Mucosa of gallbladder (tissue), 1 donor: ENCODE measurements around the gene PMVK. TPM values are rescaled to one million over a fixed set of nuclear protein-coding genes. Genes with fewer than 3 reads are reported as not detected.
A peak's percentile ranks its signal among the peaks of the same experiment; 100 is the strongest.

Experiments used
- DNase-seq: peaks from one replicate; pipeline ENCODE4 v3.0.0-alpha.2; 2020; ENCODE audit warnings: low spot score
- total RNA-seq: library from RNA; stranded (reverse); gene quantifications from one replicate; pipeline ENCODE4 v1.2.1, GENCODE V29; 2021
- donor health status: DM: no; HTN: no; CAD: no.

PMVK gene
- total RNA-seq, 1 donor from 2014 or later = 33.0 TPM

DNA sequence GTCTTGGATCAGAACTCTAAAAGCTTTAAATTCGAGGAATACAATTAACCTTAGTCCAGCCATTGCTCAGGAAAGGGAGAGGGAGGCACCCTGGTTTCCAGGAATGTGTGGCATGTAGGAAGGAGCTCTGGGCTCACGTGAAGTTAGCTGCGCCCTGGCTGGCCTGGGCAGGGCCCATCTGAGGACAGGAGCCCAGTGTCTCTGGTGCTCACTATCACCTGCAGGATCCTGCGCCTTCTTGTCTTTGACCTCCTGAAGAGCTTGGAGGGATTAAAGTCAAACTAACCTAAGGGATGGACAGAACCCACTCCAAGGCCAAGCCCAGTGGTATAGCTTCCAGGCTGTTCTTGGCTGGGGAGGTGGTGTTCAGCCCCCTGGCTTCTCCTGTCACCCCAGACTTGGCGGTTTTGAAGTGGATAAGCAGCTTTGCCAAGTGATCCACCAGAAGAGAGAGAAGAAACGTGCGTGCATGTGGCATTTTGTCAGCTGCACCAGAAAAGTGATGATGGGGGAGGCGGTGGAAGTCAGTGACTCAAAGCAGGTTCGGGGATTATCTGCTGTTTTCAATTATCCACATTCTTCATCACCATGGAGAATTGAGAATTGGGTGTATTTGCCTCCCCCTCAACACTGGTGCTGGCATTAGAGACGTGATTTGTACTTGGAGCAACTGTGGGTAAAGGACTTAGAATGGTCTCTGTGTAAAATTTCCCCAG is 54.5 kb downstream of the PMVK start:
- DNase-seq = no peak

DNA sequence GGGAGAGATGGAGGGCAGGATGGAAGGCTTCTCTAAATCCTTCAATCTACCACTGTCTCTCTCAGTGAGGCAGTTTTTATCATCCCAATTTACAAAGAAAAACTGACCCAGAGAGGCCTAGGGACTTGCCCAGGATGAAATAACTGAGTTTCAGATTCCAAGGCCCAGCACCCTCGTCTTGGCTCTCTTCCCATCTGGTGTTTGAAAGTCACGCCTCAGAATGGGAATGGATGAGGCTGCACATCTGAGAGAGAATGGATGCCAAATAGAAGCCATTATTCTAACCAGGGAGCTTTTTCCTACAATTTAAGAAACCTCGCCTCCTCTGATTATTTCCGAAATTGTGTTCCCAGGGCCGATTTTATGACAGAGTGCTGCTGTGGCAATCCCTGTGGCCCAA is 55.8 kb downstream of the PMVK start:
- no peak for DNase-seq

DNA sequence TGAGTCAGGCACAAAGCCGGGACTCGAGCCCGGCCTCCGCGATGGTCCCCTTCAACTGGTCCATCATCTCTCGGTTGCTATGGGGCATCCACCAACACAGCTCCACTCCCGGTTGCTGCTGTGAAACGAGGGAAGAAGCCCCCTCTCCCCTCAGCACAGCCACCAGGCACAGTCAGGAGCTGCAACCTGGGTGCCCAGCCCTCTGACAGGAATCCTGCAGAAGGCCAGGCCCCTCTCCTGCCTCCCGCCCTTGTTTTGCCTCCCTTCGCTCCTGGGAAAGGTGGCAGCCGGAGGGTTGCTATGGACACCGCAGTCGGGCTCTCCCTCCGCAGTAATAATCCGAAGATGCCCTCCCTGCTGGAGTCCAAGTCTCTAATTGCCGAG is 57.5 kb downstream of the PMVK start:
- DNase-seq = no peak

DNA sequence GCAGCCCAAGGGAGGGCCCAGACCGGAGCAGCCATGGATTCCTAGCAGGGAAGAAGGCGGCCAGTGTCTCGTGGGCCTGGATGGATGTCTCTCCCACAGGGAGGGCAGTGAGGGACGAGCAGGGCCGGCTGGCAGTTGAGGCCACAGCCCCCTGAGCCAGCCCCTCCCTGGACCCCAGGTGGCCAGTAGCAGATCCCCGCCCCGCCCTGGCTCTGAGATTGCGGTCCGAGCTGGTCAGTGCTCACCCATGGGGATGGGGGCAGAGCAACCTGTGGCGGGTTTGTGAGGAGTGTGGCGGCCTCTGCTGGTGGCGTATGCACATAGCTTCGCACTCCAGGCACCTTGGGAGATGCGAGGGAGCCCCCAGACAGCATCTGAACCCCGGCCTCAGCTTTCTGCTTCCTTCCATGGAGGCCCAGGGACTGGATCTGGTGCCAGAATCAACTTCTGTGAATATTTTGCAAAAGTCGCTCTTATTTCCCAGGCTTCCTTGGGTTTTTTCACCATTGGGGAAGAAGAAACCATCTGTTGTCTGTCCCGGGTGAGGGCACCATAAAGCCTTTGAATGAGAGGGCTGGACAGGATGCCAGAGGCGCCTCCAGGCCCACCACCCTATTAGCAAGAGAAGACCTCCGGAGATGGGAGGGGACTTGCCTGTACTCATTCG is 58.0 kb downstream of the PMVK start:
- peak; percentile 82 for DNase-seq

DNA sequence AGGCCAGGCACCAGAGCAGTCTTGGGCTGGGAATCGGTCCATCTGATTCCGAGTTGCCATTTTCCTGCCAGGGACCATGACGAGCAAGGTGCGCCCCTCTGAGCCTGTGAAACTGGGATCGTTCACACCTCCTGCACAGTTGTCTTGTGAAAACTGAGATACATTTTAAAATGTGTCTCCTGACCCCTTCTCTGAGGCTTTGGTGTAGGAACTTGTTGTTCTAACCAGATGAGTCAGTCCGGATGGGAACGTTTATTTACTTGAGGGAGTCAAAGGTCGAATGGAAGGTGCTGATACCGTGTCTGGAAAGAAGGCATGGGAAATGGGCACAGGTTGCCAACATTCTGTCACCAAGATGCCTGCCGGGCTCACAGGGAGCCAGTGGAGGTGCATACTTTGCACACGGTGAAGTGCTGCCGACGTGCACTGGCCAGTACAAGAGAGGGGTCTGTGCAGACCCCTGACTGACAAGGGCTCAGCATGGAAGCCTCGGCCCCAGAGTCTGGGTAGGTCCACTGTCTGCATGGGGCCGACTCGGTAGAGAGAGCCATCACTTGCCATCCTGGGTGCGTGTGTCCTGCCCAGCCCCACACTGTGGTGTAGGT is 59.0 kb downstream of the PMVK start:
- DNase-seq = peak; percentile 44

DNA sequence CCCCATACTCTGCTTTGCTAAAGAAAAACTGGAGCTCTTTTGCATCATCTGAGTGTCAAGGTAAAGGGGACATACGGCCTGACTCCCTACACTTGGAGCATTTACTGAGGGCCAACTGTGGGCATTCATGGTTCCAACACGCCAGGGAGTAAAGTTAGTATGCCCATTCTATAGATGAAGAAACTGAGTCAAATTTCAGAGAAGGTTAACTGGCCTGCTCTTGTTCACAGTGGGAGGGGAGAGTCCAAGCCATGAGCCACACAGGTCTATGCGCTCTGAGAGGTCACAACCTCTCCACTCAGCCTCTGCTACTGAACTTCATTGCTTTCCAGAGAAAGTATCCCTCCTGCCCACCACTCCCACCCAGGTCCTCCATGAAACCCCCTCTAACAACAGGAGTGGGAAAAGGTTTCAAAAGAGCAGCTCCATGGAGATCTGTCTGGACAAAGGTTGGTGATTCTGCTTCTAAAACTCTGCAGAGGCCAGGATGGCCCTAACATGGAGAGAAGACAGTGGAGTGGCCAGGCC is 59.6 kb downstream of the PMVK start:
- no peak for DNase-seq

Other genes with a start within 250 kb of the PMVK start
- 3.9 TPM for gene KCNN3, start 66.4 kb downstream of the PMVK start, total RNA-seq
- 208 TPM for gene PBXIP1, start 19.4 kb upstream of the PMVK start, total RNA-seq
- 54.5 TPM for gene PYGO2, start 25.1 kb upstream of the PMVK start, total RNA-seq
- gene SHC1, start 34.0 kb upstream of the PMVK start, total RNA-seq = 123 TPM
- gene CKS1B, start 38.0 kb upstream of the PMVK start, total RNA-seq = 27.1 TPM
- 37.9 TPM for gene FLAD1, start 46.6 kb upstream of the PMVK start, total RNA-seq
- not detected for gene LENEP, start 56.9 kb upstream of the PMVK start, total RNA-seq
- 122 TPM for gene ZBTB7B, start 66.1 kb upstream of the PMVK start, total RNA-seq
- gene DCST2, start 97.1 kb upstream of the PMVK start, total RNA-seq = 1.0 TPM
- gene DCST1, start 97.1 kb upstream of the PMVK start, total RNA-seq = not detected
- gene ADAM15, start 114.6 kb upstream of the PMVK start, total RNA-seq = 146 TPM
- 12.8 TPM for gene EFNA4, start 127.0 kb upstream of the PMVK start, total RNA-seq
- gene EFNA3, start 142.1 kb upstream of the PMVK start, total RNA-seq = 2.7 TPM
- 100.0 TPM for gene EFNA1, start 191.2 kb upstream of the PMVK start, total RNA-seq
- 54.7 TPM for gene SLC50A1, start 199.1 kb upstream of the PMVK start, total RNA-seq
- 130 TPM for gene DPM3, start 203.8 kb upstream of the PMVK start, total RNA-seq
- gene KRTCAP2, start 236.6 kb upstream of the PMVK start, total RNA-seq = 158 TPM
- 0.83 TPM for gene TRIM46, start 237.1 kb upstream of the PMVK start, total RNA-seq